Natural killer cell (primary cell): ENCODE measurements around the gene ATG4D. TPM values are rescaled to one million over a fixed set of nuclear protein-coding genes. Genes with fewer than 3 reads are reported as not detected.
A peak's percentile ranks its signal among the peaks of the same experiment; 100 is the strongest.

Experiments used
- ATAC-seq, 3 donors: fragments of 150-1000 bp in 2 of 3; fragments of 200-7000 bp in 1 of 3; cut with Tn5 transposase; 1 replicate in 1 of 3; 2 replicates in 2 of 3; pipeline ENCODE4 v1.10.0; 2021; ENCODE audit warnings: mild to moderate bottlenecking in 2 of 3, moderate library complexity in 2 of 3
- DNase-seq, 2 donors: peaks; one replicate each; pipeline versions ENCODE4 v3.0.0 to v3.0.0-alpha.2; 2013 to 2021; ENCODE audit warnings: mixed read lengths in 1 of 2
- H3K27ac ChIP-seq: one replicate; pipeline ENCODE4 v1.5.1; 2013; ENCODE audit warnings: mild to moderate bottlenecking, low read length
- H3K27me3 ChIP-seq: one replicate; pipeline ENCODE4 v1.6.1; 2013; ENCODE audit warnings: low read length; ENCODE audit not compliant: control insufficient read depth, insufficient read depth
- H3K36me3 ChIP-seq: one replicate; pipeline ENCODE4 v1.6.1; 2013; ENCODE audit warnings: low read length; ENCODE audit not compliant: control insufficient read depth, insufficient read depth
- H3K4me1 ChIP-seq: one replicate; pipeline ENCODE4 v1.6.1; 2013; ENCODE audit warnings: low read length; ENCODE audit not compliant: control insufficient read depth, insufficient read depth
- H3K4me3 ChIP-seq: one replicate; pipeline ENCODE4 v1.5.1; 2013; ENCODE audit warnings: low read length
- H3K9me3 ChIP-seq: one replicate; pipeline ENCODE4 v1.6.1; 2013; ENCODE audit warnings: low read length; ENCODE audit not compliant: control insufficient read depth, insufficient read depth
- H3K27ac Mint-ChIP-seq, 2 donors: one replicate each; pipeline ENCODE4 v1.8.0; 2022; ENCODE audit warnings: mild to moderate bottlenecking in 2 of 2, mixed read lengths in 2 of 2, moderate library complexity in 1 of 2
- H3K27me3 Mint-ChIP-seq, 2 donors: one replicate each; pipeline ENCODE4 v1.8.0; 2022; ENCODE audit warnings: low read depth in 2 of 2, mixed read lengths in 2 of 2
- H3K36me3 Mint-ChIP-seq: one replicate; pipeline ENCODE4 v1.8.0; 2022; ENCODE audit warnings: mixed read lengths
- H3K4me1 Mint-ChIP-seq, 2 donors: one replicate each; pipeline ENCODE4 v1.8.0; 2022; ENCODE audit warnings: mixed read lengths in 2 of 2
- H3K4me3 Mint-ChIP-seq: one replicate; pipeline ENCODE4 v1.8.0; 2022; ENCODE audit warnings: mild to moderate bottlenecking, moderate library complexity, mixed read lengths
- H3K9me3 Mint-ChIP-seq, 2 donors: one replicate each; pipeline ENCODE4 v1.8.0; 2022; ENCODE audit warnings: mixed read lengths in 2 of 2
- WGBS: methylation state at CpG from one replicate; pipeline ENCODE4 v1.1.7; 2013; ENCODE audit warnings: missing lambda C conversion rate; ENCODE audit not compliant: insufficient coverage; 5-methylcytosine and 5-hydroxymethylcytosine counted together
- intact Hi-C: fragments of 100-400 bp; cut with micrococcal nuclease; formaldehyde crosslinking; loops from one replicate; pipeline ENCODE4 v1.14.2; 2022
- total RNA-seq, 4 donors: library from RNA; stranded (reverse); fragments of 120-200 nt in 1 of 4; gene quantifications; one replicate each; pipeline versions ENCODE4 v1.2.3 to v1.2.4, GENCODE V29; 2013 to 2022
- TF ChIP-seq, protein P1 (sequence below): fragments of 200-600 bp; IDR thresholded peaks from one replicate; pipeline ENCODE4 v1.8.0; 2022; ENCODE audit warnings: antibody characterized with exemption

The ATG4D gene
- total RNA-seq, 3 donors from 2014 or later (not counting 1 experiment from before 2014, with no cell fraction given) = 128 to 155 (median 138) TPM

DNA sequence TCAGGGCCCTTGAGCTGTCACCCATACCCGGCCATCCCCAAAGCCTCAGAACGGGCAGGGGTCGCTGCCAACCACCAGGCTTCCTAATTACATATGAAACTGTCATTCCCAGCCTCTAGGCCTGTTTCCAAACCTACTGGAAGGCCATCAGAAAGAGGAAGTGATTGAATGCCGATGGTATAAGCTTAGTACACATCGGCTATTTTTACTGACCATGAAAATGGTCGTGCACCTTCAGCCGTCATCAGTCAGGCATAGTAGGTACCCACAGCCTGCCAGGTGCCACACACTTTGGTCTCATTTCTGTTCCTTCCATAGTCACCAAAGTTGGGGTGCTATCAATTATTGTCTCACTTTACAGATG lies 11.9 kb downstream of the ATG4D start:
- intact Hi-C loops = no loop called here
- H3K4me3 ChIP-seq = no peak overlapping the region
- DNase-seq (no peak), ATAC-seq (no peak)
- no peaks in the 10 kb centered on the region for H3K27me3 ChIP-seq
- Mint-ChIP-seq H3K27me3 (no peaks in the 10 kb centered on the region), H3K4me3 (no peak overlapping the region), H3K27ac (peak overlapping the region; percentile 24 to 71), H3K4me1 (peaks cover 30 to 46% of the 10 kb centered on the region in 2 donors), H3K9me3 (no peaks in the 10 kb centered on the region), H3K36me3 (no peaks in the 10 kb centered on the region)
- peaks cover 68% of the 10 kb centered on the region for H3K4me1 ChIP-seq
- TF ChIP-seq, protein P1, sequence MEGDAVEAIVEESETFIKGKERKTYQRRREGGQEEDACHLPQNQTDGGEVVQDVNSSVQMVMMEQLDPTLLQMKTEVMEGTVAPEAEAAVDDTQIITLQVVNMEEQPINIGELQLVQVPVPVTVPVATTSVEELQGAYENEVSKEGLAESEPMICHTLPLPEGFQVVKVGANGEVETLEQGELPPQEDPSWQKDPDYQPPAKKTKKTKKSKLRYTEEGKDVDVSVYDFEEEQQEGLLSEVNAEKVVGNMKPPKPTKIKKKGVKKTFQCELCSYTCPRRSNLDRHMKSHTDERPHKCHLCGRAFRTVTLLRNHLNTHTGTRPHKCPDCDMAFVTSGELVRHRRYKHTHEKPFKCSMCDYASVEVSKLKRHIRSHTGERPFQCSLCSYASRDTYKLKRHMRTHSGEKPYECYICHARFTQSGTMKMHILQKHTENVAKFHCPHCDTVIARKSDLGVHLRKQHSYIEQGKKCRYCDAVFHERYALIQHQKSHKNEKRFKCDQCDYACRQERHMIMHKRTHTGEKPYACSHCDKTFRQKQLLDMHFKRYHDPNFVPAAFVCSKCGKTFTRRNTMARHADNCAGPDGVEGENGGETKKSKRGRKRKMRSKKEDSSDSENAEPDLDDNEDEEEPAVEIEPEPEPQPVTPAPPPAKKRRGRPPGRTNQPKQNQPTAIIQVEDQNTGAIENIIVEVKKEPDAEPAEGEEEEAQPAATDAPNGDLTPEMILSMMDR = no peak
- H3K36me3 ChIP-seq = peaks cover 68% of the 10 kb centered on the region
- 69% methylated on average over 7 of the region's 7 CpGs for WGBS
- H3K27ac ChIP-seq = peak overlapping the region; percentile 68
- no peaks in the 10 kb centered on the region for H3K9me3 ChIP-seq

DNA sequence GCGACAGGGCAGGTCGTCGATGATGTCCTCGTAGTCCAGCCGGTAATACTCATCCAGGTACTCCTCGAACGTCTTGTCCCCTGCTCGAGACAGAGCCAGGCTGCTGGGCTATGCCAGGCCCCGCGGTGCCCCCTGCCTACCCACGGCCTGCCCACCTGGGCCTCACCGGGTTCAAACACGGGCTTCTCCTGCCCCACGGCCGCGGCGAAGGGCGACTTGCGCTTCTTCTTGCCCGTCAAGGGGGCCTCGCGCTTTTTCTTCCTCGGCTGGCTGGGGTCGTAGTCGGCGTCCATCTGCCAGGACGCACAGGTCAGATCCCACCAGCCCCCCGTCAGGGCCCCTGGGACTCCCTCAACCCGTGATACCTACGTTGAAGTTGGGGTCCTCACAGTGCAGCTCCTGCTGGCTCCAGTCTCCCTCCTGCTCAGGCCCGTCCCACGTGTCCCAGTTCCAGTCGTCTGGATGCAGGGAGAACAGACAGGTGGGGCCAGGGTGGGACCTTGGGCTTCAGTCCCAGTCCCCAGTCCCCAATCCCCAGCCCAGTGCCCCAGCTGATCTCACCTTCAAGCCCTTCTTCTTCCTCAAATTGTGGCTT lies 14.0 kb downstream of the ATG4D start:
- peaks cover 47% of the 10 kb centered on the region for H3K4me1 ChIP-seq
- TF ChIP-seq, protein P1 = no peak
- H3K4me3 ChIP-seq = no peak overlapping the region
- peaks cover 70% of the 10 kb centered on the region for H3K36me3 ChIP-seq
- WGBS = 98% methylated on average over 33 of the region's 33 CpGs
- H3K9me3 ChIP-seq = no peaks in the 10 kb centered on the region
- intact Hi-C loops = no loop called here
- Mint-ChIP-seq H3K4me3 (no peak overlapping the region), H3K27me3 (no peaks in the 10 kb centered on the region), H3K4me1 (peaks cover 21 to 41% of the 10 kb centered on the region in 2 donors), H3K9me3 (no peaks in the 10 kb centered on the region), H3K27ac (peak overlapping the region in 1 of 2 donors; percentile 63), H3K36me3 (no peaks in the 10 kb centered on the region)
- H3K27ac ChIP-seq = no peak overlapping the region
- no peaks in the 10 kb centered on the region for H3K27me3 ChIP-seq
- DNase-seq = no peak
- no peak for ATAC-seq

DNA sequence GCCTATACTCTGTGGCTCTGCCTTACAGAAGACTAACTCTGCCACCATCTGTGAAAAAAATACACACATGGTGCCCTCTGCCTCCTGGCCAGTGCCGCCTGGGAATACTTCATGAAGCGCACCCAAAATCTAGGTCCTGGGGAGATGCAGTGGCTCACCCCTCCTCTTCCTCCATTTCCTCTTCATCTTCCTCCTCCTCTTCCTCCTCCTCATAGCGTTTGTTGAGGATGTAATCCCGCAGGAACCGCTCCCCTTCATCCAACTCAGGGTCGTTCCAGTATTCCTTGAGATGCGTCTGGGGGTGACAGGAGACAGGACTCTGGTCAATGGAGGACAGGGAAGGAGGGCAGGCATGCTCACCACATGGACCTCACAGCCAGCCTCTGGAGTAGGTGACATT lies 16.4 kb downstream of the ATG4D start:
- H3K27ac Mint-ChIP-seq = no peak overlapping the region
- ATAC-seq = no peak
- H3K4me1 ChIP-seq = peaks cover 33% of the 10 kb centered on the region

More for the DNA sequence above, 16.4 kb downstream of the ATG4D start:
- no peaks in the 10 kb centered on the region for H3K27me3 Mint-ChIP-seq
- intact Hi-C loops = no loop called here
- no peak for DNase-seq
- H3K36me3 ChIP-seq = peaks cover 61% of the 10 kb centered on the region
- H3K4me1 Mint-ChIP-seq = peaks cover 8 to 29% of the 10 kb centered on the region in 2 donors
- no peak overlapping the region for H3K4me3 ChIP-seq
- no peaks in the 10 kb centered on the region for H3K9me3 ChIP-seq
- TF ChIP-seq, protein P1 = no peak
- 90% methylated on average over 5 of the region's 7 CpGs for WGBS
- H3K9me3 Mint-ChIP-seq = no peaks in the 10 kb centered on the region
- no peak overlapping the region for H3K27ac ChIP-seq
- no peaks in the 10 kb centered on the region for H3K36me3 Mint-ChIP-seq
- no peaks in the 10 kb centered on the region for H3K27me3 ChIP-seq
- no peak overlapping the region for H3K4me3 Mint-ChIP-seq
